ENCODE results near the gene TMEM134. TPM values are rescaled to one million over a fixed set of nuclear protein-coding genes. Genes with fewer than 3 reads are reported as not detected.

Gene TMEM134
- total and polyA plus RNA-seq, 4 donors, result 10.2 to 86.9 (median 63.5) TPM

DNA sequence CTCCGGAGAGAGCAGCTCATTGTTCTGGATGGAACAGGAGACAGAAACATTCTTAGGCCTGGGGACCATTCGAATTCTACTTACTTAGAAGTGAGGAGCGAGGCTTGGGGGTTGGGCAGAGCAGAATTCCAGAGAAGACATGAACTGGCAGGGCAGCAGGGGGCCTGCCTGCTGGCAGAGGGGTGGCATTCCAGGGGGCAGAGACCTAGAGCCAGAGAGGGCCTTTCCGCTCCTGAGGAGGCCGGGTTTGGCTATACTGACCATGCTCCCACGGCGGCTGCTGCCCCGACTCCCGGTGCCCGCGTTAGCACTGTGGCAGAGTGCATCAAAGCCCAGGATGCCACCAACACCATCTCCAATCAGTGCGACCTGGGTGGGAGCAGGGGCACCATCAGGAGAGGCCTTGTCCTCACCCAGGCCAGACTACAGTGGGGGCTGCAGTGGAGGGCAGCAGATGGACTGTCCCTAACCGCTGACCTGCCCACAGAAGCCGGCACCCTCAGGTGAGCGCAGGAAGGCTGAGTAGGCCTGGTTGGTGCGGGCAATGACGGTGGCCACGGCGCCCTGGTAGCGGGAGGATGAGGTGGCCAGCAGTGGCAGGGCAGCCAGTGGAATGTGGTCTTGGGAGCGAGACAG lies 28.7 kb upstream of the TMEM134 start:
- no peaks in the 10 kb centered on the region for H3K27me3 ChIP-seq (ENCODE audit: control insufficient read depth in 4 of 4, insufficient read depth in 4 of 4, low read length in 3 of 4)
- H3K9ac ChIP-seq (ENCODE audit: low read depth in 1 of 2, low read length in 2 of 2), result no peak overlapping the region
- no peak overlapping the region for H3K27ac ChIP-seq (ENCODE audit: low read depth in 1 of 2, low read length in 2 of 2)
- DNase-seq (ENCODE audit: low spot score), result no peak
- H3K4me3 ChIP-seq (ENCODE audit: low read depth in 1 of 3, low read length in 3 of 3), result no peak overlapping the region
- peaks cover 0 to 18% (median 6%) of the 10 kb centered on the region in 4 donors for H3K36me3 ChIP-seq (ENCODE audit: control insufficient read depth in 4 of 4, insufficient read depth in 3 of 4, low read depth in 1 of 4, low read length in 3 of 4)
- 96% methylated on average over 21 of the region's 21 CpGs for WGBS
- H3K4me1 ChIP-seq (ENCODE audit: control insufficient read depth in 4 of 4, insufficient read depth in 4 of 4, low read length in 3 of 4), result no peaks in the 10 kb centered on the region
- no peaks in the 10 kb centered on the region for H3K9me3 ChIP-seq (ENCODE audit: control insufficient read depth in 4 of 4, low read length in 3 of 4)
- TF ChIP-seq RXRA (IDR thresholded peaks at IDR 0.05) (no peak), NR2F2 (IDR thresholded peaks at IDR 0.05) (no peak)
- TF ChIP-seq, protein P1, sequence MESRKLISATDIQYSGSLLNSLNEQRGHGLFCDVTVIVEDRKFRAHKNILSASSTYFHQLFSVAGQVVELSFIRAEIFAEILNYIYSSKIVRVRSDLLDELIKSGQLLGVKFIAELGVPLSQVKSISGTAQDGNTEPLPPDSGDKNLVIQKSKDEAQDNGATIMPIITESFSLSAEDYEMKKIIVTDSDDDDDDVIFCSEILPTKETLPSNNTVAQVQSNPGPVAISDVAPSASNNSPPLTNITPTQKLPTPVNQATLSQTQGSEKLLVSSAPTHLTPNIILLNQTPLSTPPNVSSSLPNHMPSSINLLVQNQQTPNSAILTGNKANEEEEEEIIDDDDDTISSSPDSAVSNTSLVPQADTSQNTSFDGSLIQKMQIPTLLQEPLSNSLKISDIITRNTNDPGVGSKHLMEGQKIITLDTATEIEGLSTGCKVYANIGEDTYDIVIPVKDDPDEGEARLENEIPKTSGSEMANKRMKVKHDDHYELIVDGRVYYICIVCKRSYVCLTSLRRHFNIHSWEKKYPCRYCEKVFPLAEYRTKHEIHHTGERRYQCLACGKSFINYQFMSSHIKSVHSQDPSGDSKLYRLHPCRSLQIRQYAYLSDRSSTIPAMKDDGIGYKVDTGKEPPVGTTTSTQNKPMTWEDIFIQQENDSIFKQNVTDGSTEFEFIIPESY (IDR thresholded peaks at IDR 0.05), result no peak

DNA sequence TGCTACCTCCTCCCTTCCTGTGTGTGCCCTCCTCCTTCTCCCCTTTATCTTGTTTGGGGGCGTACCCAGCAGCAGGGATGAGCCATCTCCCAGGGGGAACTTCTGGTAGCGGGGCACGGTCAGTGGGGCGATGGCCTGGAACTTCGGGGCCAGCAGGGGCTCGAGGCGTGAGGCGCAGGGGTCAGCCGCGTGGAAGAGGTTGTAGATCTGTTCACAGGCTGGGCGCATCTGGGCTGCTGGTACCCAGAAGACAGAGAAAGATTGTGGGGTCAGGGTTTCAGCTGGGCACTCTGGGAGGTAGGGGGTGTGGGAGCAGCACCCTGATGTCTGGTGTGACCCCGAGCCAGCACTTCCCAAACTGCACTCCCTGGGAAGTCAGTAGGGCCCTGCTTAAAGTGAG lies 27.1 kb upstream of the TMEM134 start:
- peaks cover 1 to 30% (median 6%) of the 10 kb centered on the region in 4 donors for H3K36me3 ChIP-seq (ENCODE audit: control insufficient read depth in 4 of 4, insufficient read depth in 3 of 4, low read depth in 1 of 4, low read length in 3 of 4)
- H3K27me3 ChIP-seq (ENCODE audit: control insufficient read depth in 4 of 4, insufficient read depth in 4 of 4, low read length in 3 of 4), result no peaks in the 10 kb centered on the region
- no peak overlapping the region for H3K4me3 ChIP-seq (ENCODE audit: low read depth in 1 of 3, low read length in 3 of 3)
- WGBS, result 93% methylated on average over 12 of the region's 12 CpGs
- H3K27ac ChIP-seq (ENCODE audit: low read depth in 1 of 2, low read length in 2 of 2), result no peak overlapping the region
- H3K9ac ChIP-seq (ENCODE audit: low read depth in 1 of 2, low read length in 2 of 2), result no peak overlapping the region
- H3K9me3 ChIP-seq (ENCODE audit: control insufficient read depth in 4 of 4, low read length in 3 of 4), result no peaks in the 10 kb centered on the region
- DNase-seq (ENCODE audit: low spot score), result no peak
- TF ChIP-seq, protein P2, sequence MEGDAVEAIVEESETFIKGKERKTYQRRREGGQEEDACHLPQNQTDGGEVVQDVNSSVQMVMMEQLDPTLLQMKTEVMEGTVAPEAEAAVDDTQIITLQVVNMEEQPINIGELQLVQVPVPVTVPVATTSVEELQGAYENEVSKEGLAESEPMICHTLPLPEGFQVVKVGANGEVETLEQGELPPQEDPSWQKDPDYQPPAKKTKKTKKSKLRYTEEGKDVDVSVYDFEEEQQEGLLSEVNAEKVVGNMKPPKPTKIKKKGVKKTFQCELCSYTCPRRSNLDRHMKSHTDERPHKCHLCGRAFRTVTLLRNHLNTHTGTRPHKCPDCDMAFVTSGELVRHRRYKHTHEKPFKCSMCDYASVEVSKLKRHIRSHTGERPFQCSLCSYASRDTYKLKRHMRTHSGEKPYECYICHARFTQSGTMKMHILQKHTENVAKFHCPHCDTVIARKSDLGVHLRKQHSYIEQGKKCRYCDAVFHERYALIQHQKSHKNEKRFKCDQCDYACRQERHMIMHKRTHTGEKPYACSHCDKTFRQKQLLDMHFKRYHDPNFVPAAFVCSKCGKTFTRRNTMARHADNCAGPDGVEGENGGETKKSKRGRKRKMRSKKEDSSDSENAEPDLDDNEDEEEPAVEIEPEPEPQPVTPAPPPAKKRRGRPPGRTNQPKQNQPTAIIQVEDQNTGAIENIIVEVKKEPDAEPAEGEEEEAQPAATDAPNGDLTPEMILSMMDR (IDR thresholded peaks at IDR 0.05; ENCODE audit: low read depth, low read length, missing input control), result no peak
- TF ChIP-seq NR2F2 (IDR thresholded peaks at IDR 0.05) (no peak), EGR1 (IDR thresholded peaks at IDR 0.05; ENCODE audit: low read depth in 2 of 2) (no peak), FOXA2 (IDR thresholded peaks at IDR 0.05) (no peak), RAD21 (IDR thresholded peaks at IDR 0.05) (no peak), RXRA (IDR thresholded peaks at IDR 0.05) (no peak), HNF4G (IDR thresholded peaks at IDR 0.05) (no peak), TAF1 (conservative IDR thresholded peaks at IDR 0.05) (no peak)
- TF ChIP-seq, protein P3, sequence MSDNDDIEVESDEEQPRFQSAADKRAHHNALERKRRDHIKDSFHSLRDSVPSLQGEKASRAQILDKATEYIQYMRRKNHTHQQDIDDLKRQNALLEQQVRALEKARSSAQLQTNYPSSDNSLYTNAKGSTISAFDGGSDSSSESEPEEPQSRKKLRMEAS (IDR thresholded peaks at IDR 0.05), result no peak
- TF ChIP-seq, protein P4, sequence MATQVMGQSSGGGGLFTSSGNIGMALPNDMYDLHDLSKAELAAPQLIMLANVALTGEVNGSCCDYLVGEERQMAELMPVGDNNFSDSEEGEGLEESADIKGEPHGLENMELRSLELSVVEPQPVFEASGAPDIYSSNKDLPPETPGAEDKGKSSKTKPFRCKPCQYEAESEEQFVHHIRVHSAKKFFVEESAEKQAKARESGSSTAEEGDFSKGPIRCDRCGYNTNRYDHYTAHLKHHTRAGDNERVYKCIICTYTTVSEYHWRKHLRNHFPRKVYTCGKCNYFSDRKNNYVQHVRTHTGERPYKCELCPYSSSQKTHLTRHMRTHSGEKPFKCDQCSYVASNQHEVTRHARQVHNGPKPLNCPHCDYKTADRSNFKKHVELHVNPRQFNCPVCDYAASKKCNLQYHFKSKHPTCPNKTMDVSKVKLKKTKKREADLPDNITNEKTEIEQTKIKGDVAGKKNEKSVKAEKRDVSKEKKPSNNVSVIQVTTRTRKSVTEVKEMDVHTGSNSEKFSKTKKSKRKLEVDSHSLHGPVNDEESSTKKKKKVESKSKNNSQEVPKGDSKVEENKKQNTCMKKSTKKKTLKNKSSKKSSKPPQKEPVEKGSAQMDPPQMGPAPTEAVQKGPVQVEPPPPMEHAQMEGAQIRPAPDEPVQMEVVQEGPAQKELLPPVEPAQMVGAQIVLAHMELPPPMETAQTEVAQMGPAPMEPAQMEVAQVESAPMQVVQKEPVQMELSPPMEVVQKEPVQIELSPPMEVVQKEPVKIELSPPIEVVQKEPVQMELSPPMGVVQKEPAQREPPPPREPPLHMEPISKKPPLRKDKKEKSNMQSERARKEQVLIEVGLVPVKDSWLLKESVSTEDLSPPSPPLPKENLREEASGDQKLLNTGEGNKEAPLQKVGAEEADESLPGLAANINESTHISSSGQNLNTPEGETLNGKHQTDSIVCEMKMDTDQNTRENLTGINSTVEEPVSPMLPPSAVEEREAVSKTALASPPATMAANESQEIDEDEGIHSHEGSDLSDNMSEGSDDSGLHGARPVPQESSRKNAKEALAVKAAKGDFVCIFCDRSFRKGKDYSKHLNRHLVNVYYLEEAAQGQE (IDR thresholded peaks at IDR 0.05), result no peak
- no peaks in the 10 kb centered on the region for H3K4me1 ChIP-seq (ENCODE audit: control insufficient read depth in 4 of 4, insufficient read depth in 4 of 4, low read length in 3 of 4)
